Activated CD4-positive, alpha-beta T cell treated with anti-CD3 and anti-CD28 coated beads, Interleukin-10, Interleukin-2, amounts not matched to agents 100 ng/mL and 50 ng/mL, durations not matched to agents 16 hours and 8 hours (primary cell): ENCODE data around the gene C1QTNF5.

ENCODE experiments used
- DNase-seq: peaks from one replicate; pipeline ENCODE4 v3.0.0-alpha.2; 2020

Gene C1QTNF5

DNA sequence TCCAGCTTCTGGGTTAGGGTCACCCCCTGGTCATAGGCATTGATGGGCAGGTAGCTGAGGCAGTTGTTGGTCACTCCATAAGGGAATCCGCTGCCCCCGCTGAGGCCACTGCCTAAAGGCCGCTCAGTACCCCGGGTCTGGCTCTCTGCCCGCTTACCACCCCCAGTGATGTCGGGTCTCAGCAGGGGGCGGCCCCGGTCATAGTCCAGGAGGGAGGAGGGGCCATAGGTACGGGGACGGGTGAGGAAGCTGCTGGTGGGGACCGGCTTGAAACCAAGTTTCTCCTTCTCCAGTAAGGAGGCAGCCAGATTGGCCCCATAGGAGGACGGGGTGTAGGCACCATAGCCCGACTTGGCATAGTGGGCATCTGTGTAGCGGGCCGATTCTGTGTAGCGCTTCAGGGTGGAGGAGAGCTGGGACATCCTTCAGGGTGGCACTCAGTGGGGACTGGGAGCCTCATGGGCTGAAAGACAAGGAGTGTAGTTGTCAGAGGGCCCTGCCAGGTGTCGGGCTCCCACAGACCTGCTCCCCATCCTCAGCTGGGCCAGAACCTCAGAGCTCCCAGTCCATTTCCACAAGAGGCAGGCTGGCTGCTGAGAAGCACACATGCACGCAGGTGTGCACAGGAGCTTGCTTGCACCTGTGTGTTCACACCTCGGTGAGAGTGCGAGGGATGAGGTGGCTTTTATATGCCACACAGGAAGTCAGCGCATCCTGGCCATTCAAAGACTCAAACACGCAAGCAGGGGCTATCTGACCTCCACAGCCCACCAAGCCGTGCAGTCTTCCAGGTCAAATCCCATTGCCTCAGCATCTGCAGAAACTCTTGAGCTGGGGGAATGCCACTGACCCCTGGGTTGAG is 32.6 kb upstream of the C1QTNF5 start:
- DNase-seq, result no peak

DNA sequence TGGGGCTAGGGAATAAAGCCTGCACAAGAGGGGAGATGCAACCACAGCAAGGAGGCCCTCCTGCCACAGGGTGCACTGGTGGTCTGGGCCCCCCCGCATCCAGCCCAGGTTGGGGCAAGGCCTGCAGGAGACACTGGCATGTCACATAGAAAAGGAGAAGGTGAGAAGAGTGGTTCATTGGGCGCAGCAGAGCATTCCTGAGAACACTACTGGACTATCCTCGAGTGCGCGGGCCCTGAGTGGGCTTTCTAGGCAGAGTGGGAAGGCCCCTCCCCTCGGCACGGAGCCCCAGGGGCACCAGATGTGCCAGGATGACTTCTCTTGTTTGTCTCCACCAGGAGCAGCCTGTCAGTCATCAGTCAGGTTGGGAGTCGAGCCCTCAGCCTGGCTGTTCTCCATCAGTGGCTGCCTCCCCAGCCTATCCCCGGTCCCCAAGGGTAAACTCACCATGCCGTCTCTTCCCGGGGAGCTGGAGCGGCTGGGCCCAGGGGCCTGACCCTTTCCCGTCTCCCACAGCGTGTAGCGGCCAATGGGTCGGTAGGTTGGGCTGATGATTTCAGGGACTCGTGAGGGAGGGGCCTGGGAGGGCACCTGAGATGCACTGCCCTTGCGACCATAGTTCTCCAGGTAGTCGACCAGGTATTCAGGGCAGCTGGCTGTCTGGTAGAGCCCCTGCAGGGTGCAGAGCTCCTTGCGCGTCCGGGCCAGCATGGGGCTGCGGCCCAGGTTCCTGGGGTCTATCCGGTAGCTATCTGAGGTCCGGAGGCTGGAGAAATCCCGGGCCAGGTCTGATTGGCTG is 31.8 kb upstream of the C1QTNF5 start:
- DNase-seq, result no peak

DNA sequence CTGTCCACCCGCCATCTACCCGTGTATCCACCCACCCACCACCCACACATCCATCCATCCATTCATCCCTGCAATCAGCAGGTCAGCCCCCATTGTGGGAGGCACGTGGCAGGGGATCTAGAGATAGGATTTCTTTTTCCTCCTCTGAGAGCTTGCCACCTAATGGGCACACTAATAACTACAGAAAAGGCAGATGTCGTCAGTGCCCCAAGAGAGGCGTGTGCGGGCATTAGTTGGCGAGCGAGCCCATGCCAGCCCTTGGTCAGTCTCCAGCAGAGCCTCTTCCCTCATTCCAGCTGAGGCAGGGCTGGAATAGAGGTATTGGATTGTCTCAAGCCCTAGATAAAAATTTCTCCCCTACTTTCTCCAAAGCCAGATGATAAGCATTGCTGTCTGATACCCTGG is 31.1 kb upstream of the C1QTNF5 start:
- DNase-seq, result no peak

DNA sequence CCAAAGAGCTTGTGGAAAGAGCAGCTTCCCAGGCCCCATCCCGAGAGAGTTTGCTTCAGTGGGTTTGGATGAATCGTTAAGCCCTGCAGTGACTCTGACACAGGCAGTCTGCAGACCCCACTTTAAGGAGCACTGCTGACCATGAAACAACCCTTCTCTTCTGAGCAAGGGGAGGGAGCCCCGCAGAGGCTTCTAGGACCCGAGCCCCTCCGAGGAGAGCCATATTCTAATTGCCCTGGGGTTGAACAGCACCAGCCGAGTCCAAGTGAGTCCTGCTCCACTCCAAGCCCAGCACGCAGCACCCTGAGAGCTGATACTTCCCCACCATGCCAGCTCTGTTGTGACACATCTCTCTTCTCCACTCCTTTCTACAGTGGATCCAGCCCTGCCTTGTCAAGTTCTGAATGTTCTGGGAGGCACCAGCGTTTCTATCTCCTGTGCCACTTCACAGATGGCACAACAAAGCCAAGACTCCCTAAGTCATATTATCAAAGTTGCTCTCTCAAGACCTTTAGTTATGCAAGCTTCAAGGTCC is 30.5 kb upstream of the C1QTNF5 start:
- no peak for DNase-seq

DNA sequence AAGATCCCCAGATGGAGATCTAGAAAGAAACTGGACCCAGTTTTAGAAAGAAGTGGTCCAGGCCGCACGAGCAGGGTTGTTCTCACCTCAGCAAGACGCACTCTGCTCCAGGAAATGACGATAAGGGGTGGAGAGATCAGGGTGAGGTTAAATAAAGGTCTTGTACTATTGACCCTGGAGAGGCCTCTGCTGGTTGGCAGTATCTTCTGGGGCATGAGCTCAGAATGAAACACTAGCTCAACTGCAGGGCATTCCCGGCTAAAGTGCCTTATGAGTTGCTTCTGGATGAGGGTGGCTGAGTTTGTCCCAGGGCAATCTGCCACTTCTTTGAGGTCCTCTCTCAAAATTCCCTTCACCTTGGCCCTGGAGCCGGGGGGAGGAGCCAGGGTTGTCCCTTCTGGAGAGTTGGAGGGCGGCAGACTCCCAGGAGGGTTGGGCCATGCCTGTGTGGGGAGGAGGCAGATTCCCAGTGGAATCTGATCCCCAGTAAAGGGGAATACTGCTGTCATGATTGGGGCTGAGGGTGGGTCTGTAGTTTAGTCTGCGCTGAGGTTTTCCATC is 29.9 kb upstream of the C1QTNF5 start:
- DNase-seq, result no peak

DNA sequence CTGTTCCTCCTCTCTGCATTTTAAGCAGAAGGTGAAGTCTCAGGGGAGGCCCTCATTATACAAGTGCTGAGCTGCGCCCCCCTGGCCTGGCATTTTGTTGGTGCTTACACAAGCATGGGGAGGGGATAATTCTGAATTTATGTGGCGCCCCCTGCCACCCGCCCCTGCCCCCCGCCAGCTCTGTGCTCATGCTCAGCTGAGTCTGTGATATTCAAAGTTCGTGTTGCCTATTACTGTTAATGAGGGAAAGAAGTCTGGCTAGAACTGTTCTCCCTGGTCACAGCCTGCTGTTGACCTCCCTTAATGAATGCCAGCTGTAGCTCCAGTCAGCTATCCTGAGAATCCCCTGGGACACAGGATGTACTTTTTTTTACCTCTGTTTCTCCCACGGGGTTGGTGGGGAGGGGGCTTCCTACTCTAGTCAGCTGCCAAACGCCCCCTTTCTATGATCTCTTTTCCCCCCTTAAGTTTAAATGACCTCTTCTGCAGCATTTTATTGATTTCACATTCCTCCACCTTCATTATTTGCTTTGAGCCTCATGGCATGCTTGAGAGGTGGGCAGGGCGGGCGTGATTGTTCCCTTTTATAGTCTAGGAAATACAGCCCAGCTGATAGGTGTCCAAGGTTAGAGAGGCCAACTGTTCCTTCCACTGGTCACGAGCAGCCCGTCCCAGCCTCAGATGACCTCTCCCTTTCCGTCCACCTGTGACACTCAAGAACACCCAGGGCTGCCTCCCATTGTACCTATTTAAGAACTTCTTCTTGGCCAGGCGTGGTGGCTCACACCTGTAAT is 28.6 kb upstream of the C1QTNF5 start:
- DNase-seq, result no peak

DNA sequence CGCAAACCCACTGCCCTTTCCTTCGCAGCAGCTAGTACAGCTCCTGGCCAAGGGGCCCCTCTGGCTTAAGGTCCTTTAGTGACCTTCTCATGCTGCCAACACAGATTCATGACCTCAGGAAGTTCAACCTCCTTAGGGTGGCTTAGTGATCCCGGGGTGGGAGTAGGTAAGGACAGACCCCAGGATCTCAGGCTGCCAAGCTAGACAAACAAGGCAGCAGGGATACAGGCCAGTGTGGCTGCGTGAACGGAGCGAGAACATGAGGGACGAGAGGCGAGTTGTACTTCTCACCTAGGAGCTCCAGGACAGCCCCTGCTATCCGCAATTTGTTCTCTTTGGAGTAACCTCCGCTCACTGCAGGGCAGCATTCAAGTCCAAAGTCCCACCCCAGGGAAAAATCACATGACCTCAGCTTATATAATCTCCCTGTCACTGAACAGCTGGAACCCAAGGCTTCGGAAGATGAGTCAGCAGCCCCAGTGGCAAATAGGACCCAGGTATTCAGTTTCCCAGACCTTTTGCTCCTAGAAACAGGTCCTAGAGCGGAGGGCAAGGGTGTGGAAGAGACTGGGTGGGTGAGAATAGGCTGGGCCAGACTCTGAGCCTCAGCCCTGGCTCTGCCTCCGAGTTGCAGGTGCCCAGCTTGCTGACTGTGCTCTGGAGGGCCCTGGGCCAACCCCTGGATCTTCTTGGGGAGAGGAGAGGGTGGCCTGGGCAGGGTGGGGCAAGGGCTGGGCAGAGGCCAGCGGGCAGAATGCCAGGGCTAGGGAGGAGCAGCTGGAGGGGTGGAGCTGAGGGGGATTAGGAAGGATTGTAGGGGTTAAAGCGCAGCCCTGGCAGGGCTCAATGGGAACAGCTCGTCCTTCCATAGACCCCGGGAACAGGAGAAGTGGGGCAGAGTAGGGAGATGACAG is 27.7 kb upstream of the C1QTNF5 start:
- no peak for DNase-seq

DNA sequence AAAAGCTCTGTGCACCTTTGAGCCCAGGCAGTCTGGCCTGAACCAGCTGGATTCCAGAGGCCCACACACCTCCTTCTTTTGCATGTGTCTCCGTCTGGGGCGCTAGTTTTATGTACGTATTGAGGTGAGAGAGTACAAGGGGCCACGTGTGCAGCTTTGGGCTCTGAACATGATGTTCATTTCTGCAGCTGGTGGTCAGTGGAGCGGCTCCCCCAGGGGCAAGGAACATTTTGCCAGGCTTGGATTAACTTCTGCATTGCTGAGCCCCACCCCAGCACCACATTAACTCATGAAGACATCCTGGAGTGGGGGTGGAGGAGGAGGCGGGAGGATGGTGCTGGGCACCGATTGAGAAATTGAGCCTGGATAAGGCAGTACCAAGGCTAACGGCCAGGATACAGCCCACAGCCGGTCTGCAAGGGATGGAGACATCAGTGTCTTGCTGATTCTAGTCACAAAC is 27.0 kb upstream of the C1QTNF5 start:
- DNase-seq, result no peak

DNA sequence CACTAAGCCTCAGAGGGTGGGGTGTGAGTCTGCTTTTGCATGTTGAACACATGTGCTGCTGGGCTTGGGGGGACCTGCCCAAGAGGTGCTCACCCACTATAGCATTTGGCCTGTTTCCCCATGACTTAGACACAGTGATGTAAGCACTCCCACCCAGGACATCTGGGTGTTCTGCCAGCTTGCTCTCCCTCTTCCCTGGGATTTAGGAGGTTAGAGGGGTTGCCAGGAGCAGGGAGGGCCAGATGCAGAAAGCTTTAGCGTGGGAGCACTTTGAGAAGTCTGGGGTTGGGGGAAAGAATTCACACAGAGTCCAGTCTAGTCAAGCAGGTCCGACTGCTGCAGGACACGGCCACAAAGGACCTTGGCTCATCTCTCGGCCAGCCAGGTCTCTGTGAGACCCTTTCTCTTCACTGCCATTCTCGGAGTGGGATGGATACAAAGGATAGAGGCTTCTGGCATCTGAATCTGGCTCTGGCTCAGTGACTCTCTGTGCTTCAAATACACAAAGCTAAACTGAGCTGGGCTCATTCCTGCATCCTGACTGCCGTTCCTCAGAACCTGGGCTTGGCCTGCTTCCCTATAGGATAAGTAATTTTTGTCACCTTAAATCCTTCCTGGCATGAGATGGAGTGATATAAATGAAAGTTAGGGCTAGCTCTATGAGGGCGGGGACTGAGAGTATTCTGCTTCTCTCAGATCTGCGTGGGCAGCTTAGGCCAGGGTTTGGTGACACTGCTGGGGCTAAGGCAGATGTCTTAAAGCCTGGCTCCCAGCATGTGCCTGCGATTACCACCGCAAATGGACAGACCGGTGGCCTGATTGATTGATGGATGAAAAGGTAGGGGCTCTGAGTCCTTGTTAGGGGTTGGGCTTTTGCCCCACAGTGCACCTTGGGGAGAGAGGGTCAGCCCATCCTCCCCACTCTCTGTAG is 26.3 kb upstream of the C1QTNF5 start:
- DNase-seq, result no peak

DNA sequence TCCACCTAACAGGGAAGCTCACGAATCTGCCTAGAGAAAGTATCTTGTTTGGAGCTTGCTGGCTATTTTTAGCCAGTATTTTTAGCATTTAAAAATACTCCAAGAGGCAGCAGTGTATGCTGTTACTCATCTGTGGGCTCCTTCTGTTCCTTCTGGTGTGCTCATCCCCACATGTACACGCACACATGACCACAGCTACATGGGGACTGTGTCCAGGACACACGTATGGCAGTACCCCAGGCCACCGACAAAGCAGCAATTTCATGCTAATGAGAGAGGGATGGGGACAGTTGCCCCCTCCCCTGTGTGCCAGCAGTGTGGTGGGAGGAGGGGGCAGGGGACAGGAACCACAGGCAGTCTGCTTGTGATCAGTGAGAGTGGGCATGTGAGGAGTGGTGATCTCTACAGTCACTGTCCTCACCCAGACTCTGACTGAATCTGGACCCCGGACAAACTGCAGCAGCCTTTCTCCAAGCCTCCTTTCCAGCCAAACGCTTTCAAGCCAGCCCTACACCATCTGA is 24.4 kb upstream of the C1QTNF5 start:
- no peak for DNase-seq

DNA sequence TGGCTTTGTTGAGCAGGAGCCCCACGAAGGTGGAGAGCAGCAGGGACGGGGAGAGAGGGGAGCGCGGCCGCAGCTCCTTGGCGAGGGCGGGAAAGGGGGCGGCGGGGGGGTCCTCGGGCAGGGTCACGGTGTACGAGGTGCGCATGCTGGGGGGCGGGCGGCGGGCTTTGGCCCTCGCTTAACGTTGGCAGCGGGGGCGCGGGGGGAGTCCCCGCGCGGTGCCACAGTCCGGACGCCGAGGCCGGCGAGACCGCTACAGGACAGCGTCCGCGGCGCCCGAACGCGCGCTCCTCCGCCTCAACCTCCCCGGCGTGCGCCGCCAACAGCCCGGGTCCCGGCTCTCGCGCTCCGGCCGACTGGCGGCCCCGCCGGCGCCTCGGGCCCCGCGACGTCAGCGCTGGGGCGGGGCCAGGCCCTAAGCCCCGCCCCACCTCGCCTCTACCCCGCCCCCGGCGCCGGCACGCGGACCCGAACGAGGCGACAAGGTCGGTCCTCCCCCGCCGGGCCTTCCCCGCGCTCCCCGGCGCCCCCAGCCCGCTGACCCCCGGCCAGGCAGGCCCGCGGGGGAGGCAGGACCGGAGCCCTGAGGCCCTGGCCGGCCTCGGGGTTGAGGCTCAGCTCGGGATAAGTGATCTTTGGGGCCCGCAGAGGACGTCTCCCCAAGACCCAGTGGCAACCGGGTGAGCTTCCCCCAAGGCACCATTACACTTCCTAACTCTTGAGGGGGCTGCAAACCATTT is 23.3 kb upstream of the C1QTNF5 start:
- DNase-seq, result peak; percentile 62

DNA sequence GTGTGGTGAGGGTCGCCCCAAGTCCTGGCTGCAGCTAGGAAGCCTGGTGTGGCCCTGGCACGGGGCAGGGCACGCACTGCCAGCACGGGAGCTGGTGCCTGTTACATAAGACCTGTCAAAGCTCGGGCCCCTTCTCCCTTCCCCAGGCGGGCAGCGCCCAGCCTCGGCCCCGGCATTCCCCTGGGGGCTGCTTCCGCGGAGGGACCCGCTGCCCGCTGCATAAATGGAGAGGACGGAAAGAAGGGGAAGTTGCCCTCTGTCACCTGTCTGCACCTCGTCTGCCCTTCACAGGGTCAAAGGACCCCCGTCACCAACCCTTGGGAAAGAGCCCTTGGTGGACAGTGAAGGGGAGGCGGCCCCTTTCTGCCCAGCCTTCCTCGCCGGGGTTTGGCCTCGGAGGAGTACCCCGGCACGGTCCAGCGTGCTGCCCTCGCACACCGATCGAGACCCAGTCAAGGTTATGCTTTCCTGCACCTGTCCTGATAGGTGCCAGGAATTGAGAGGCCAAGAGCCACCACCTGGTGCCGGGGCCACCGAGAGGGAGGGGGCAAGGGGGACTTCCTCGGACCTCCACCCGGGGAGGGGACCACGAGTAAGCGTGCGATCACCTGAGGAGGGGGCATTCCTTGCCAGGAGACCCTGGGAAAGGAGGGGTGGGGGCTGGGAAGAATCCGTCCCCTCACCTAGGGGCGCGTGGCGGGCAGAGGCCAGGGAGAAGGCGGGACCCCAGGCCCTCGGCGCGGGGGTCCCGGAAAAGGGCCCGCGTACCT is 22.6 kb upstream of the C1QTNF5 start:
- DNase-seq, result no peak

DNA sequence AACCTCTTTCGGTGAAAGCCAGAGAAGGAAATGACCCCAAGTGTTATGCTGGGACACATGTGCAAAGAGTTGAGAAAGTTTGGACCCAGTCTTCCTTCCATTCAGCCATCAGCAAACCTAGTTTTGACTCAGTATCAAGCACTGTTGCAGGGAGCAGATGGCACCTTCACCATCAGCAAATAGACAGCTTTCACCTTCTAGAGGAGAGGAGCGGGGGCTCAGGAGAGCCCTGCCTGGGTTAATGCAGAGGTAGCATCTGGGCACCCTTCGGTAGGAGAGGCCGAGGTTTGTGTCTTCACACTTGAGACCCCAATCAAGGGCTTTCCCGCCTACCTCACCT is 22.0 kb upstream of the C1QTNF5 start:
- DNase-seq, result no peak

DNA sequence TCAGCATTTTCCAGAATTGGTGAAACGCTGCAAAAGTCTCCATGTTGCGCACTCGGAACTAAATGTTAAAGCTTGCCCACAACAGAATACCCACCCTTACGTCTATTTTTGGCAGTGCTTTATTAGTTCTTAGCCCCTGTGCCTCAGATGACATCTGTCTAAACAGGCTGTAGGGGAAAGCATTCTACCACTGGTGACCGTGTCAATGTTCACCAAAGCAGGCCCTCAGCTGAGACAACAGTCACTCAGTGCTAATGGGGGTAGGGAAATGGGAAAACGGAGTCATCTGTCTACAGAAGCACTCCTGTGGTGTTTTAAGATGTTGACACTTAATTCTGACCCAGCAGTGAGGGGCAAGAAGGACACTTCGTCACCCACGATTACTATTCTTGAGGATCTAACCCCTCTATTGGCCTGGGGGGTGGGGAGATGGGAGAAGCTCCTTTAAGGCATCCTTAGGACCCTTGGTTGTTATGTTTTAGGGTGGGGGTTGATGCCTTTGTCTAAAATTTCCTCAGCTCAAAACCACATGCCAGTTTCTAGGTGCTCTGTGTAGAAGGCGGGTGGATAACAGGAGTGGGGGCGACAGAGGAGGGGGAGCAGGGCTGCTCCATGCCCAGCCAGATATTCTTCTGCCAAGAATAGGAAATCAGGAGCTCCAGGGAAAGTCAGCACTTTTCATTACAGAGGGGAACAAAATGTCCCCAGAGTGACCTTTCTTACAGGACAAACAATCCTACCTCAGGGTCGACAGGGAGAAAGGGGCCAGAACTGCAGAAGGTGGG is 21.4 kb upstream of the C1QTNF5 start:
- DNase-seq, result no peak

DNA sequence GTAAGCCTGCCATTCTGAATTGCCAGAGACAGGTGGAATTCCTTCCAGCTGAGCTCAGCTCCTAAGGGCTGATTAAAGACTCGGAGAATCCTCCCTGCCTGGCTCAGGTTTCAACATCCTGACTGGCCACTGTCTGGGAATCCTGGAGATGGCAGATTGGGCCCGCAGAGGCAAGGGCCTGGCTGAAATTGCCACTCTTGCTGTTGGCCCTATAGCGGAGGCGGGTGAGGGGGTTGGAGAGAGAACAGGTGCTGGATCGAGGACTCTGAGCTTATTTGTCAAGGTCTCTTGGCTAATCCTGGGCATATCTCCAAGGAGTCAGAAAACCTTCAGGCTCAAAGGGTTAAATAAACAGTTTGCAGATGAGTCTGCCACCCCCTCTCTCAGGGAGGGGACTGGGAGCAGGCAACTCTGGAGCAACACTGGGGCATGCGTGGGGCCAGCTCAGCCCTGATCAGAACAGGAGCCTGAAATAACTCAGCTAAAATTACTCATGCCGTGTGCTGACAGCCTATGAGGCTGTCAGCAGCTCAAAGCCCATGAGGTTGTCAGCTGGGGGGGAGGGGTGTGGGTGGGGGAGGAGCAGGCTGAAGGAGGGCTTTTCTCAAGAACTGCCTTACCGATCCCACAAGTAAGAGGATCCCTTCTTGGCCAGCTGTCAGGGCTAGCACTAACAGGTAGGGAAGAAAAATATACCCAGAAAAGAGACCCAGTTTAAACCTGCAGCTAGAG is 20.5 kb upstream of the C1QTNF5 start:
- peak; percentile 78 for DNase-seq

DNA sequence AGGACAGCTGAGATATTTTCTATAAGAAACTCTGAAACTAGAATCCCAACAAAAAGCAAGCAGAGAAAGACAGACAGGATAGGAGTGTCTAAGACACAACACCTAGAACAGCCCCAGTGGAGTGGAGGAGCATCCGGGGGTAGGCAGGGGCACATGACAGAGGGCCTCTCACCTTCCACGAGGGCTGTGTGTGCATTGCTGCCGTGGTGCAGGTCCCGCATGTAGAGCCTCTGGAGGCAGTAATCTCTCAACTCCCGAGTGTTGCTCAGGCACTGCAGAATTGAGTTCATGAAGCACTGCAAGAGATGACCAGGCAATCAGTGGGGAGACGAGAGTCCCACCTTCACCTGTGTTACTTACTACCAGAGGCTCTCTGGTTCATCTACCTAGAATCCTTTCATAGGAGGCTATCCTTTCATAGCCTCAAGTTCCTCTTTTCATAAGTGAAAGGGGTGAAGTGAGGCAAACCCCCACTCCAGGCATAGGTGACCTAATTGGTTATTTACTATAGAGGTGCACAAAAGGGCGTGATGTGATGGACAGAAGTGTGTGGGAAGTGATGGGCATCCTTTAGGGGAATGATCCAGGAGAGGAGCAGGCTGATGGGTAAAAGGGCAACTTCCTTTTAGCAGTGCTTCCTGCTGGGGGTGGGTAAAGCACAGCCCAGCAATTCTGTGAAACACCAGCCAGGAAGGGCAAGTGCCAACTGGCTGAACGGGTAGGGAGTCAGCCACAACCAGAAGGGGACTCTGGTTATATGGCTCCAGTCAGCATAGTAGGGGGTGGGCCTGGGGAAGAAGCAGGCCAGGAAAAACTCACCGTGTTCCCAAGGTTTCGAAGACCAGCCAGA is 18.9 kb upstream of the C1QTNF5 start:
- DNase-seq, result no peak
